ENCODE data around the gene TKT. TPM values are rescaled to one million over a fixed set of nuclear protein-coding genes. Genes with fewer than 3 reads are reported as not detected.

Gene TKT
- polyA plus RNA-seq, 1 donor from 2014 or later = 194 TPM

- Histone ChIP-seq H3K9ac (ENCODE audit: low read length) (no peak overlapping the region), H3K9me2 (ENCODE audit: insufficient read depth, low read length) (no peaks in the 10 kb centered on the region), H3K27ac (ENCODE audit: low read length) (no peak overlapping the region), H3K4me2 (ENCODE audit: low read length) (no peak overlapping the region), H3K4me3 (ENCODE audit: low read length) (no peak overlapping the region), H3K79me2 (replicated peaks; ENCODE audit: insufficient read depth, low read length) (no peaks in the 10 kb centered on the region), H3K9me3 (ENCODE audit: low read length) (no peaks in the 10 kb centered on the region), H3K27me3 (ENCODE audit: insufficient read depth, low read depth, low read length) (no peaks in the 10 kb centered on the region), H3F3A (ENCODE audit: insufficient read depth, low read length, poor library complexity, severe bottlenecking) (no peaks in the 10 kb centered on the region), H4K20me1 (ENCODE audit: insufficient read depth) (no peaks in the 10 kb centered on the region), H3K36me3 (ENCODE audit: insufficient read depth, low read length) (no peaks in the 10 kb centered on the region), H2AFZ (ENCODE audit: low read depth, low read length) (no peak overlapping the region)
- no peak for TF ChIP-seq EP300 (conservative IDR thresholded peaks at IDR 0.05; ENCODE audit: poor library complexity, severe bottlenecking)
- TF ChIP-seq REST (IDR thresholded peaks at IDR 0.05; ENCODE audit: borderline replicate concordance) = no peak
Observed at GRCh38 chr3:53186726-53187125, 69.1 kb downstream of the TKT start.

DNA sequence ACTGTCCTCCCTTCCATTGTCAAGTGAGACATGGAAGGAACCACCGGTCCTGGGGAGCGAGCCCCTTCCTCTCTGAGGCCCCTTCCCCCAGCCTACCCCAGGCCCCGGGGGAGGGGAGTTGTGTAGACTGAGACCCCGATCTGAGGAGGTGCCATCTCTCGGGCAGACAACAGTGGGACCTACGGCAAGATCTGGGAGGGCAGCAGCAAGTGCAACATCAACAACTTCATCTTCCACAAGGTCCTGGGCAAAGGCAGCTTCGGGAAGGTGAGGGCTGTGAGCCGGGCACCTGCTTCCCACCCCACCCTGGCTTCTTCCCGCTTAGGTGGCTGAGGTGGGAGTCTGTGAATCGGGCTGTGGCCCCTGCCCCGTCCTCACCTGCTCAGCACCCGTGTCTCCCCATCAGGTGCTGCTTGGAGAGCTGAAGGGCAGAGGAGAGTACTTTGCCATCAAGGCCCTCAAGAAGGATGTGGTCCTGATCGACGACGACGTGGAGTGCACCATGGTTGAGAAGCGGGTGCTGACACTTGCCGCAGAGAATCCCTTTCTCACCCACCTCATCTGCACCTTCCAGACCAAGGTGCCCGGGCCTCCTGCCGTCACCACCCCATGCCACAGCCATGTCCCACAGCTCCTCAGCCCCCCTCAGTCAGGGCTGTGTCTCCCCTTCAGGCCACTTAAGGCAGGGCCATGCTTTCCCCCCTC is 69.9 kb downstream of the TKT start:
- H3K79me2 ChIP-seq (replicated peaks; ENCODE audit: insufficient read depth, low read length) = no peaks in the 10 kb centered on the region
- H3K36me3 ChIP-seq (ENCODE audit: insufficient read depth, low read length) = no peaks in the 10 kb centered on the region
- H3F3A ChIP-seq (ENCODE audit: insufficient read depth, low read length, poor library complexity, severe bottlenecking) = no peaks in the 10 kb centered on the region
- H3K27me3 ChIP-seq (ENCODE audit: insufficient read depth, low read depth, low read length) = no peaks in the 10 kb centered on the region
- H2AFZ ChIP-seq (ENCODE audit: low read depth, low read length) = no peak overlapping the region
- H4K20me1 ChIP-seq (ENCODE audit: insufficient read depth) = no peaks in the 10 kb centered on the region
- no peak overlapping the region for H3K27ac ChIP-seq (ENCODE audit: low read length)
- TF ChIP-seq RAD21 (conservative IDR thresholded peaks at IDR 0.05) (no peak), SMC3 (conservative IDR thresholded peaks at IDR 0.05; ENCODE audit: poor library complexity) (no peak), EZH2 (IDR thresholded peaks at IDR 0.05; ENCODE audit: borderline replicate concordance, insufficient read depth, low read length, poor library complexity, severe bottlenecking) (no peak), EP300 (conservative IDR thresholded peaks at IDR 0.05; ENCODE audit: poor library complexity, severe bottlenecking) (no peak), REST (IDR thresholded peaks at IDR 0.05; ENCODE audit: borderline replicate concordance) (no peak), TAF1 (IDR thresholded peaks at IDR 0.05; ENCODE audit: low read depth) (no peak), MXI1 (conservative IDR thresholded peaks at IDR 0.05; ENCODE audit: poor library complexity, severe bottlenecking) (no peak), POLR2AphosphoS5 (IDR thresholded peaks at IDR 0.05) (no peak)
- TF ChIP-seq, protein P1, sequence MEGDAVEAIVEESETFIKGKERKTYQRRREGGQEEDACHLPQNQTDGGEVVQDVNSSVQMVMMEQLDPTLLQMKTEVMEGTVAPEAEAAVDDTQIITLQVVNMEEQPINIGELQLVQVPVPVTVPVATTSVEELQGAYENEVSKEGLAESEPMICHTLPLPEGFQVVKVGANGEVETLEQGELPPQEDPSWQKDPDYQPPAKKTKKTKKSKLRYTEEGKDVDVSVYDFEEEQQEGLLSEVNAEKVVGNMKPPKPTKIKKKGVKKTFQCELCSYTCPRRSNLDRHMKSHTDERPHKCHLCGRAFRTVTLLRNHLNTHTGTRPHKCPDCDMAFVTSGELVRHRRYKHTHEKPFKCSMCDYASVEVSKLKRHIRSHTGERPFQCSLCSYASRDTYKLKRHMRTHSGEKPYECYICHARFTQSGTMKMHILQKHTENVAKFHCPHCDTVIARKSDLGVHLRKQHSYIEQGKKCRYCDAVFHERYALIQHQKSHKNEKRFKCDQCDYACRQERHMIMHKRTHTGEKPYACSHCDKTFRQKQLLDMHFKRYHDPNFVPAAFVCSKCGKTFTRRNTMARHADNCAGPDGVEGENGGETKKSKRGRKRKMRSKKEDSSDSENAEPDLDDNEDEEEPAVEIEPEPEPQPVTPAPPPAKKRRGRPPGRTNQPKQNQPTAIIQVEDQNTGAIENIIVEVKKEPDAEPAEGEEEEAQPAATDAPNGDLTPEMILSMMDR (IDR thresholded peaks at IDR 0.05; ENCODE audit: poor library complexity, severe bottlenecking) = no peak
- no peaks in the 10 kb centered on the region for H3K9me3 ChIP-seq (ENCODE audit: low read length)
- H3K4me3 ChIP-seq (ENCODE audit: low read length) = no peak overlapping the region
- no peak overlapping the region for H3K9ac ChIP-seq (ENCODE audit: low read length)
- no peak overlapping the region for H3K4me2 ChIP-seq (ENCODE audit: low read length)
- no peaks in the 10 kb centered on the region for H3K9me2 ChIP-seq (ENCODE audit: insufficient read depth, low read length)

Data from neural cell (in vitro differentiated cells).